Body of pancreas (tissue), 4 donors: ENCODE data around the gene FBN1.

Experiments used
- CTCF ChIP-seq, 7 experiments: fragments of 450-650 bp in 4 of 7; fragments of 200-600 bp in 3 of 7; sonication (generic) in 3 of 7; IDR thresholded peaks; one replicate each; pipeline ENCODE4 v1.5.1; 2016 to 2019; ENCODE audit warnings: antibody characterized with exemption in 7 of 7
- POLR2A ChIP-seq, 3 donors: fragments of 450-650 bp; IDR thresholded peaks; one replicate each; pipeline ENCODE4 v1.6.1; 2016; ENCODE audit warnings: antibody characterized with exemption in 3 of 3, mild to moderate bottlenecking in 2 of 3

- TF ChIP-seq CTCF (IDR thresholded peaks at IDR 0.05): no peak
- no peak for TF ChIP-seq POLR2A (IDR thresholded peaks at IDR 0.05)
Measured at GRCh38 chr15:48574187-48574586, 71.3 kb downstream of the FBN1 start.
